Activated T-cell treated with anti-CD3 and anti-CD28 coated beads for 24 hours (primary cell): ENCODE measurements around the gene DAZL.

Experiments
- DNase-seq: peaks from one replicate; pipeline ENCODE4 v3.0.0-alpha.2; 2020; ENCODE audit warnings: low read depth

The DAZL gene

GRCh38 chr3:16595778-16596177, 9.4 kb downstream of the DAZL start:
- DNase-seq = no peak

GRCh38 chr3:16589867-16590624, 15.2 kb downstream of the DAZL start:
- no peak for DNase-seq

DNA sequence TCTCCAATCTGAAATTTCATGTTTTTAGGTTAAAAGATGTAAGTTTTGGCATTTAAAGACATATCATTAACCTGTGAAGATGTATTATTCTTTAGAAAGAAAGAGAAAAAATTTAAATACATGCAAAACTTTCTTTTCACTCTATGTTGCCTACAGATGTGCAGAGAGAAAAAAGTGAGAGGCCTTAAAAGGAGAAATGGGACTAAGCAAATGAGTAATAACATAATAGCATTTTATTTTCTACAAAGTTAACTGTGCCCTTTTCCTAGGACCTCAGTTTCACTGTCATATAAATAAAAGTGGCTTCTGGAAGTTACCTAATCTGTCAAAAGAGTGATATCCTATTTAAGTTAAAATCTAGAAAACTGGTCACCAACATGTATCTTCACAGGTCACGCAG, 16.1 kb downstream of the DAZL start:
- no peak for DNase-seq

GRCh38 chr3:16587681-16588060, 17.6 kb downstream of the DAZL start:
- DNase-seq = no peak

GRCh38 chr3:16587047-16587680, 18.1 kb downstream of the DAZL start:
- DNase-seq = no peak

DNA sequence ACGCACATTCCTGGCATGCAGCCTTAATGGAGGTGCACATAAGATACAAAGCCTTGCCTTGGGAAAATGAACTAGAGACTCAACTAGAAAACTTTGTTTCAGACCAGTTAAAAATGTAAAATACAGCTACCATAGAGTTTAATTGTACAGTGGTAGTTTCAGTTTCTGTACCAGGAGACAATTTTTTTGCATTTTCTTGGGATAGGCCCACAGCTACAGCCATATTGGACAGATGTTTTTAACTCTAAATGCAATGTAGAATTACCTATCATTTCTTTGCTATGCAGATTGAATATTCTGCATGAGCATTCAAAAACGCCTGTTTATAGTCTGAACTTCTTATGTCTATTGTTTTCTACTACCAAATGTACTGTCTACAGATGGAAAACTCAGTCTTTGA, 20.3 kb downstream of the DAZL start:
- no peak for DNase-seq

GRCh38 chr3:16583551-16583950, 21.7 kb downstream of the DAZL start:
- DNase-seq = no peak

DNA sequence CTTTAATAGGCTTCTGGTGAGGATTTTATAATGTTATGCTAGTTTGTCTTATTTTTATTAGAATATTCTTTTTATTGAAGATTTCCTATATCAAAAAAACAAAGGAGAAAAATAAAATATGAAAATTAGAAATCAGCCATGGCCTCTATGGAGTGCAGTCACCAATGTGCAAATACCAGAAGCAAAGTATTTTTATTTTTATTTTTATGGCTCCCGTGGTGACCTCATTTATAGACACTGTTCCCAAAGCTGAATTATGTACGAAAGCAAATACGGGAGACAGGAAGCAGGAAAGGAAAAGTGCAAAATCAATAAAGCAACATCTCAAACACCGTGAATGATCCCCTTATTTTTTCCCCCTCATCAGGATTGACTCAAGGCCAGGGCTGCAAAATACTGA, 35.1 kb downstream of the DAZL start:
- DNase-seq = no peak

GRCh38 chr3:16568532-16568931, 36.7 kb downstream of the DAZL start:
- no peak for DNase-seq

GRCh38 chr3:16568115-16568514, 37.1 kb downstream of the DAZL start:
- no peak for DNase-seq

- no peak for DNase-seq
These were observed 45.4 kb downstream of the DAZL start for GRCh38 chr3:16559653-16560365.

DNA sequence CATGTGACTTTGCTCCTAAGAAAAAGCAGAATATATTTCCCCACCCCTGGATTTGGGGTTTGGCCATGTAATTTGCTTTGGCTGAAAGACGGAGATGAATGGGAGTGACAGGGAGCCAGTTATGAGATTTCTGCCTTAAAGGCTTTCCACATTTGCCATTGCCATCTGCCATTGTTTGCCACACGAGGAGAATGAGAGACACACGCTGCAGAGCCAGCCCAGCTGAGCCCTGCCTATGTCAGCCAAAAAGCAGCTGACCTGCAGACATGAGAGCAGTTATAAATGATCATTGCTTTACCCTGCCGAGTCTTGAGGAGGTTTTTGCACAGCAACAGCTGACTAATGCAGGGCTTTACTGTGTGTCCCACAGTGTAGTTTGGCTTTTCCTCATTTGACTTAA, 51.1 kb downstream of the DAZL start:
- no peak for DNase-seq

GRCh38 chr3:16552757-16553156, 52.5 kb downstream of the DAZL start:
- DNase-seq = no peak

DNA sequence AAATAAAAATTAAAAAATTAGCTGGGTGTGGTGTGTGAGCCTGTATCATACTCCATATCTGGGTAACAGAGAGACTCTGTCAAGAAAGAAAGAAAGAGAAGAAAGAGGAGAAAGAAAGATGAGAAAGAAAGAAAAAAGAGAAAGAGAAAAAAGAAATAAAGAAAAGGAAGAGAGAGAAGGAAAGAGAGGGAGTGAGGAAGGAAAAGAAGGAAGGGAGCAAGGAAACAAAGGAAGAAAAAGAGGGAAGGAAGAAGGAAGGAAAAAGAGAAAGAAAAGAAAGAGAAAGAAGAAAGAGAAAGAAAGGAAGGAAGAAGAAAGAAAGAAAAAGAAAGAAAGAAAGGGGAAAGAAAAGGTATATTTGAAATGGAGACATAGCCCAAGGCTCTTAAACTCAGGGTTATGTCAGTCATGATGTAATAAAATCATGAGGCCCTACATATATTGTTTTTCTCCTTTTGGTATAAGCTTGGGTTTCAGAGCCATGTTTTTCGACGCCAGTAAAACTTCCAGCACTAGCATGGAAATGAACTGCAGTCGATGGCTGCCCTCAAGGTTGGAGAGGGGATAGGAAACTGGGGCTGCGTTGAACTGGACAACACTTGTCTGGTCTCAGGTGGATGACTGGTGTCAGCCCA, 53.8 kb downstream of the DAZL start:
- no peak for DNase-seq

GRCh38 chr3:16550676-16551341, 54.4 kb downstream of the DAZL start:
- DNase-seq = peak; percentile 72

GRCh38 chr3:16550305-16550675, 54.9 kb downstream of the DAZL start:
- no peak for DNase-seq

GRCh38 chr3:16548721-16549120, 56.5 kb downstream of the DAZL start:
- DNase-seq = no peak

DNA sequence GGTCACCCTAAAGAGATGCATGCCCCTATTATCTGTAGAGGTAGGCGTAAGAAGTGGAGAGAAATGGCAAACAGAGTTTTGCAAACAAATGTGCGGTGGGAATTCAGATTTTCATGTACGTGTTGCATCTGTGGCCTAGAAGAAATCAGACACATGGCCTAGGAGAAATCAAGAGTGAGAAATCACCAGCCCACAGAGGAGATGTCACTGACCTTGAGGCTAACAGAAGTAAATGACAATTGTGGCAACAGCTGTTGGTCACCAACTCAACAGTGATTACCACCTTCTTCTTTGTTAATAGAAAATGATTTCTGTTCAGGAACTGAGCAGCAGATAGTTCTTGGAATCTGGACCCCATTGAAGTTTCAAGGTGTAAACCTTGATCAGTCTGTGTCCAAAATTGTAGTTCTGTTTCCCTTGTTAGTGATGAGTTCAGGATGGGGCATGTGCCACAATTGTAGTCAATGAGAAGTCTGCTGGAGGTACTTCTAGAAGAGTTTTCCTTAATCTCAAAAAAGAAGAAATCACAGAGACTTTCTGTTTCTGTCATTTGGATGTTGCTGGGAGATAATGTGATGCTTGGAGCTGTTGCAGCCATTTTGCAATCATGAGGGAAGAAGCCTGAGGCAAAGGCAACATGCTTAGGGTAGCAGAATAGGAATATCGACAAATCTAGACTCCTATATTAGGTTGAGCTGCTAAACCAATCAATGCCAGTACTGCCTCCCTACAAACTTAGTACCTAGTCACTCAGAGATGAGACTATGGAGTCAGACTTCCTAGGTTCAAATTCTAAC, 57.5 kb downstream of the DAZL start:
- no peak for DNase-seq

GRCh38 chr3:16546186-16547010, 58.8 kb downstream of the DAZL start:
- DNase-seq = no peak

DNA sequence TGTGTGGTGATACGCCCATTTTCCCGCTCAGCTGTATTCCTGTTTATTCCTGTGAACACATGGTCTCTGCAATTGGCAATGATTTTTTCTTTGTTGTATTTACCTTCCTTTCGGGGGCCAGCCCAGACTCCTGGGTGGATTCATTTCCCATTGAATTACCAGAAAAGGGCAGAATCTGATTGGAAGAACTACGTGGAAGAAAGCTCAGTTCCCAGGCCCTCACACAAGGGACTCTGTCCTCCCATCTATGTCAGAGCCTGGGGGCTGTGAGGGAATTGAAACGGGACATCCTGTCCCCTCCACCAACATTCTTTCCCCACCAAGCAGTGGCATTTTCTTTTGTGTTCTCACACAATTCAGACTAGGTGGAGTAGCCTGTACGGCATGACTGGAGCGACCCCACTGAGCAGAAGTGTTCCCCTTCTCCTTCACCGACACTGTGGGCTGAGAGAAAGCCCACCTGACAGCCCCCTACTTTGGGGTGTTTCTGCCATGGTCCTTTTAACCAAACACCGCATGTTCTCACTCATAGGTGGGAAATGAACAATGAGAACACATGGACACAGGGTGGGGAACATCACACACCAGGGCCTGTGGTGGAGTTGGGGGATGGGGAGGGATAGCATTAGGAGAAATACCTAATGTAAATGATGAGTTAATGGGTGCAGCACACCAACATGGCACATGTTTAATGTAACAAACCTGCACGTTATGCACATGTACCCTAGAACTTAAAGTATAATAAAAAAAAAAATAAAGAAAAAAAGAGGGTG, 59.6 kb downstream of the DAZL start:
- no peak for DNase-seq
